Measurements from ENCODE around the gene CHCHD3.

DNA sequence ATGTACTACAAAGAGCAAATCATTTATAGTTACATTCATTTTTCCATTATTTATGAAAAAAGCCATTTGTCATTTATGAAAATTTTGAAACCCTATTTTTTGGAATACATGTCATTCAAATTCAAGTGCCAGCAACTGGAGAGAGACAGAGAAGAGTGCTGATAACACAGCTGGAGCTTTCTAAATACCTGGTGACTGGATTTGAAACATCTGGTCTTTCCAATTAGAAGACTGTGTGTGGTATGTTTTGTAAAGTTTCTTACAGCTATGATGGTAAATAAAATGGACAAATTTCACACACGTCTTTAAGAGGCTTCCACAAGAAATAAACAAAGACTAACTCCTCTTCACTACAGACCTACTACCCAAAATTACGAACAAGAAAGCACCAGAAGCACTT is 56.8 kb downstream of the CHCHD3 start:
- TF ChIP-seq, protein P1, sequence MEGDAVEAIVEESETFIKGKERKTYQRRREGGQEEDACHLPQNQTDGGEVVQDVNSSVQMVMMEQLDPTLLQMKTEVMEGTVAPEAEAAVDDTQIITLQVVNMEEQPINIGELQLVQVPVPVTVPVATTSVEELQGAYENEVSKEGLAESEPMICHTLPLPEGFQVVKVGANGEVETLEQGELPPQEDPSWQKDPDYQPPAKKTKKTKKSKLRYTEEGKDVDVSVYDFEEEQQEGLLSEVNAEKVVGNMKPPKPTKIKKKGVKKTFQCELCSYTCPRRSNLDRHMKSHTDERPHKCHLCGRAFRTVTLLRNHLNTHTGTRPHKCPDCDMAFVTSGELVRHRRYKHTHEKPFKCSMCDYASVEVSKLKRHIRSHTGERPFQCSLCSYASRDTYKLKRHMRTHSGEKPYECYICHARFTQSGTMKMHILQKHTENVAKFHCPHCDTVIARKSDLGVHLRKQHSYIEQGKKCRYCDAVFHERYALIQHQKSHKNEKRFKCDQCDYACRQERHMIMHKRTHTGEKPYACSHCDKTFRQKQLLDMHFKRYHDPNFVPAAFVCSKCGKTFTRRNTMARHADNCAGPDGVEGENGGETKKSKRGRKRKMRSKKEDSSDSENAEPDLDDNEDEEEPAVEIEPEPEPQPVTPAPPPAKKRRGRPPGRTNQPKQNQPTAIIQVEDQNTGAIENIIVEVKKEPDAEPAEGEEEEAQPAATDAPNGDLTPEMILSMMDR (IDR thresholded peaks at IDR 0.05), result no peak
- TF ChIP-seq POLR2AphosphoS5 (IDR thresholded peaks at IDR 0.05), result no peak
